ENCODE data around the gene INVS.
A peak's percentile ranks its signal among the peaks of the same experiment; 100 is the strongest.
"Not testable (repeated sequence)": the region's sequence is repeated elsewhere in the genome, so short reads cannot be mapped to it uniquely, and the experiment has no call there.

The INVS gene

DNA sequence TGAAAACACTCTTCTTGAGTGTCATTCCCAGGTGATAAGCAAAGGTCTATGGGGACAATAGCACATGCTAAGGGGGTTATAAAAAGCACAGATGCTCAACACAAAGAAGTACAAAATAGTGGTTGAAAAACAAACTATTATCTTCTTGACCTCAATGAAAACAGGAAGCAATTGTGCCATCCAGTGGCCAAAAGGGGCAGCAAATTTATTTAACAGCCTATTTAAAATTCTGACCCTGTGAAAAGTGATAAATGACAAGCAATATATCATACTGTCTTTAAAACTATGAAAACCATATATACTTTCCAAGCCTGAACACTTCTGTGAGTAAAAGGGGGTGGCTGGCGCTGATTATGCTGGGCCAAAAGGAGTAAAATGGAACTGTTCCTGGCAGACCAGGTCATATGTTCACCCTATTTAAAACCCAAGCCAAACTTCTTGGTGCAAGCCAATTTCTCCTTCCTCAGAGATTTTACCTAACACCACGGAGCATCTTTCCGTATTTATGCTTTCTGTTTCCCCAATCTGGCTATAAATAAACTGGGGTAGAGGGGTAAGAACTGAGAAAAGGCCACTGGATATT, 224.0 kb downstream of the INVS start:
- peak; percentile 34 for DNase-seq (ENCODE audit: low spot score)

DNA sequence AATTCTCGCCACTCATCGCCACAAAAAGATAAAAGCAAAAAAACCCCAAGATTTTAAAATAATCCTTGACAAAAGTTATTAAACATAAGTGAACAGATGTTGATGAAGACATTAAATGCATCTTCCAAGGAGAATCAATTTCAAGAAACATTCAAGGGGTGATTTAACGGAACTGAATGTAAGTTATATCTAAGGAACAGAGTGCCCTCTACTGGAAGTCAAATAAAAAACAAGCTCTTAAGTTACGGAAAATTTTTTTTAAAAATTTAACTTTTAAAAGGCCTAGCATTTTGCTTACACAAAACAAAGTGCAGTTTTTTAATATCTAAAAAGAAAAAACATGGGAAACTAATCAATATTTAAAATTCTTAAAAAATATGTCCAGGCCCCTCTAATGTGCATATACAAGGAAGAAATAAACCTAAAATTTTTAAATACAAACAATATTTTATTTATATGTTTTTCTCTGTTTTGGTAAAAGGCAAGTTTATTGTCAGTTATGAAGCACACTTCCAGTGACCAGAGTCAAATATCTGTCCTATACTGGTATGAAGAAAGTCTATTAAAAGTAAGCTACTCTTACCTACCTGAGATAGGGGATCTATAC, 225.7 kb downstream of the INVS start:
- DNase-seq (ENCODE audit: low spot score) = peak; percentile 48

DNA sequence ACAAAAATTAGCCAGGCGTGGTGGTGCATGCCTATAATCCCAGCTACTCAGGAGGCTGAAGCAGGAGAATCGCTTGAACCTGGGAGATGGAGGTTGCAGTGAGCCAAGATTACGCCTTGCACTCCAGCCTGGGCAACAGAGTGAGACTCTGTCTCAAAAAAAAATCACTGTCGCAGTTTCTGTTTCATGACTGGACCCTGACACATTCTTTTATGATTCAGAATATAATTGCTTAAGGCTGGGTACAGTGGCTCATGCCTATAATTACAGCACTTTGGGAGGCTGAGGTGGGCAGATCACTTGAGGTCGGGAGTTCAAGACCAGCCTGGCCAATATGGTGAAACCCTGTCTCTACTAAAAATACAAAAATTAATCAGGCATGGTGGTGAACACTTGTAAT, 239.7 kb downstream of the INVS start:
- not testable (repeated sequence) for DNase-seq (ENCODE audit: low spot score)

DNA sequence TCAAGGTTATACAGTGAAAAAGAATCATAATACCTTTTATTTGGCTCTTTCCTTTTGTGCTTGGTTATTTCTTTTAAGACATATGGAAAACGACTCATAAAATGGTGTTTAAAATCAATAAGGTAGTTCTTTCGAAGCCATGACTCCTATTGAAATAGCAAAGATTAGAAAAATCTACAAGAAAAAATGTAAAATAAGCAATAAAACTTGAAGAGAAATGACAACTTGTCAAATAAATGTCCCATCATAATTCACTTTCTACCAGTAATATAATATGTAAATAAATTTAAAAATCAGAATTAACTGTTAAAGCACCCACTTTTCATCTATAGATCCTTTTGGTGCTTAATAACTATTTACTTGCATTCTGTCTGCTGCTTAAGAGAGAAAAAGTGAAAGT, 241.2 kb downstream of the INVS start:
- no peak for DNase-seq (ENCODE audit: low spot score)

DNA sequence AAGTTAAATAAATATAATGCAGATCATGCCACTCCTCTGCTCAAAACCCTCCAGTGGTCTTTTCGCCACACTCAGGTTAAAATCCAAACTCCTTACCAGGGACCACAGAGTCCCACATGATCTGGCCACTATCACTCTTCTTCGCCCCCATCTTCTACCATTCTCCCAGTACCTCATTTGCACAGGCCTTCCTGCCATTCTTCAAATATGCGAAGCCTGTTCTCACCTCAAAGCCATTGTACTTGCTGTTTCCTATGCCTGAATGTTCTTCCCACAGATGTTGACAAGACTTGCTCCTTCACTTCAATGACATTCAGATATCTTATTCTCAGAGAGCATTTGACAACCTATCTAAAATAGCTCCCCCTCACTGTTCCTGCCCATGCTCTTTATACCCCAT, 242.8 kb downstream of the INVS start:
- DNase-seq (ENCODE audit: low spot score) = no peak

DNA sequence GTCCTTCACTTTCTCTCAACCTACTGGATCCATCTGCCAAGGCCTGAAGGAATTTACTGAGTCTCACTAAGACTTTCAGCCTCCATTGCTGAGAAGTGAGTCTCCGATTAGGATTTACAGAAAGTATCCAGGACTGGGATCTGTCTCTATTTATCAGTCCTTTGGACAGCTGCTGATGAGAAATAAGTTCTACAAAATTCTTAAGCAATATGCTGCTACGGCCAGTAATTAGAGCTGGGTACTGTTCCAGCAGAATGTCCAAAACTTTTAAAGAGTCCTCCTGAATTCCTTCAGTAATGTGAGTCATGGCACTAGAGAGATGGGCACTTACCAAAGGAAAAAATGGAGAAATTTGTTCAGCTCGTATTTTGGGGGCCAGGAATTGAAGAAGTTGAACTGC, 247.8 kb downstream of the INVS start:
- DNase-seq (ENCODE audit: low spot score) = no peak

DNA sequence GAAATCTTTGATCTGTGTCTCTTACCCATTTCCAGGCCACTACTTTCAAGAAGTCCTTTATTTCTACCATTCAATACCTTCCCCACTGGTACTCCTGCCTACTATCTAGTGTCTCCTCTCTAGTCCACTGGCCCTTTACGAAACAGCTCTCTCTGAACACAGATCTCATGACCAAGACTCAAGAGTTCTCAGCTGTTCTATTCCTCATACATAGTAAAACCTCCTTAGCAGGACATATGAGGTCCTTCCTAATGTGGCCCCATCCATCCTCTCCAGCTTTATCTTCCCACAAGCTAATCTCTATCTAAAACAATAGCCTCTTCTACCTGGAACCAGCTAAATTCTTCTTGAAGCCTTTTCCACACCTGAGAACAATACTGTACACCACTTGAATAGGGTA, 251.1 kb downstream of the INVS start:
- no peak for DNase-seq (ENCODE audit: low spot score)

Data from kidney capillary endothelial cell (primary cell).